ENCODE data around the gene ZNF316.
"Not testable (repeated sequence)": the region's sequence is repeated elsewhere in the genome, so short reads cannot be mapped to it uniquely, and the experiment has no call there.

The ZNF316 gene

DNA sequence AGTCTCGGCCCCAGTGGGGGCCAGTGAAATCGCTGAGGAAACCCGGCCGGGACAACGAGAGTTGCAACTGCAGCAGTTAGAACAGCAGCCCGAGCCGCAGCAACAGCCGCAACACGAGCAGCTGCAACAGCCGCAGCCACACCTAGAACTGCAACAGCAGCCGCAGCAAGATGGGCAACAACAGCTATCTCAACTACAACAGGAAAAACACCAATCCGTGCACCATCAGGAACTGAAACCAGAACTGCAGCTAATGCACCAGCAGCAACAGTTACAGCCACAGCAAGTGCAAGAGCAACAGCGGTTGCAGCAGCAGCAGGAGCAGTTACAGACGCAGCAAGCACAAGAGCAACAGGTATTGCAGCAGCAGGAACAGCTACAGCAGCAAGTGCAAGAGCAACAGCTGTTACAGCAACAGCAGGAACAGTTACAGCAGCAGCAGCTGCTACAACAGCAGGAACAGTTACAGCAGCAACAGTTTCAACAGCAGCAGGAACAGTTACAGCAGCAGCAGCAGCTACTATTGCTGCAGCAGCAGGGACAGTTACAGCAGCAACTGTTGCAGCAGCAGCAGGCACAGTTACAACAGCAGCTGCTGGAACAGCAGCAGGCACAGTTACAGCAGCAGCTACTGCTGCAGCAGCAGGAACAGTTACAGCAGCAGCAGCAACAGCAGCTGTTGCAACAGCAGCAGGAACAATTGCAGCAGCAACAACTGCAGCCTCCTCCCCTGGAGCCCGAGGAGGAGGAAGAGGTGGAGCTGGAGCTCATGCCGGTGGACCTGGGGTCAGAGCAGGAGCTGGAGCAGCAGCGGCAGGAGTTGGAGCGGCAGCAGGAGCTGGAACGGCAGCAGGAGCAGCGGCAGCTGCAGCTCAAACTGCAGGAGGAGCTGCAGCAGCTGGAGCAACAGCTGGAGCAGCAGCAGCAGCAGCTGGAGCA is 15.7 kb upstream of the ZNF316 start:
- no peak for DNase-seq (ENCODE audit: low read depth in 2 of 2)

DNA sequence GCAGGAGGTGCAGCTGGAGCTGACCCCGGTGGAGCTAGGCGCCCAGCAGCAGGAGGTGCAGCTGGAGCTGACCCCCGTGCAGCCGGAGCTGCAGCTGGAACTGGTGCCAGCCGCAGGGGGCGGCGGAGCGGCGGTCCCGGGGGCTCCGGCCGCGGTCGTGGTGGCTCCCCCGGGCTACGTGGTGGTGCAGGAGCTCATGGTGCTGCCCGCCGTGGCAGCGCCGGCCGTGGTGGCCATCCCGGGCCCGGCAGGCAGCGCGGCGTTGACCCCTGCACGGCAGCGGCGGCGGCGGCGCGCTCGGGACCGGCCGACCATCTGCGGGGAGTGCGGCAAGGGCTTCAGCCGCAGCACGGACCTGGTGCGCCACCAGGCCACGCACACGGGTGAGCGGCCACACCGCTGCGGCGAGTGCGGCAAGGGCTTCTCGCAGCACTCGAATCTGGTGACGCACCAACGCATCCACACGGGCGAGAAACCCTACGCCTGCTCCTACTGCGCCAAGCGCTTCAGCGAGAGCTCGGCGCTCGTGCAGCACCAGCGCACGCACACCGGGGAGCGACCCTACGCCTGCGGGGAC is 14.9 kb upstream of the ZNF316 start:
- no peak for DNase-seq (ENCODE audit: low read depth in 2 of 2)

DNA sequence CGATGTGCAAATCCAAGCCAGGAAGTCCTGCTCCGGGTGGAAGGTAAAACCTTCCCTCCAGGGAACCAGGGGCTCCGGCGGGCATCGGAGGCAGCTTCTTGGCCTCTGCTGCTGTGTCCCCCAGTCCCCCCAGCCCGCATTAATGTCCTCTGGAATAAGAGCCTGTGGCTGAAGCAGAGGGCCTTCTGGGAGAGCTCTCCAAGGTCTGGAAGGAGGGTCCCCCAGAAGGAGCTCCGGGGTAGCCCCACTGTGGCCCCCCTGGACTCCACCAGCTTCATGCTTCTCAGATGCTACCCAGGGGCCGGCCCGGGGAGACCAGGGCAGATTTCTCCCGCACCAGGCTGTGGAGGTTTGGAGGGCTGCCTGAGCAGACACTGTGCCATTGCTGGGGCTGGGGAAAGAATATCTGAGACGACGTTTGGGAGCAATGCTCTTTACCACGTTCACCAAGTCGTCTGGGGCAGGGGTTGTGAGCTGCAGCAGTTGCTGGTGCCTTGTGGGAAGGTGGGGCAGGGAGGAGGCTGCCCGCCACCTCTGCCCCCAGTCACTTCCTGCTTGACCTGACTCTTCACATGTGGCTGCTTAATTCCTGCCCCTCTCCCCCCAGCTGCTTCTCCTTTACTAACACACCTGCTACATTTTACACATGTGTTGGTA is 13.4 kb upstream of the ZNF316 start:
- DNase-seq (ENCODE audit: low read depth in 2 of 2): no peak

DNA sequence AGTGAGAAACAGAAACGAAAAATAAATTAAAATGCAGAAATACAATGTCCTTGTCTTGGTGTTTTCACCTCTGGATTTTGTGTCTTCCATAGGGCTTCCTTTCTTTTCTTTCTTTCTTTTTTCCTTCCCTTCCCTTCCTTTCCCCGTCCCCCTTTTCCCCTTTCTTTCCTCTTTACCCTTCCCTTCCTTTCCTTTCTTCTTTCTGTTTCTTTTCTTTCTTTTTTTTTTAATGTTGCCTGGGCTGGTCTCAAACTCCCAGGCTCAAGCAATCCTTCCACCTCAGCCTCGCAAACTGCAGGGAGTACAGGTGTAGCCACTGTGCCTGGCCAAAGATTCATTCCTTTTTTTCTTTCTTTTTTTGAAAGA is 12.9 kb upstream of the ZNF316 start:
- DNase-seq (ENCODE audit: low read depth in 2 of 2): no peak

DNA sequence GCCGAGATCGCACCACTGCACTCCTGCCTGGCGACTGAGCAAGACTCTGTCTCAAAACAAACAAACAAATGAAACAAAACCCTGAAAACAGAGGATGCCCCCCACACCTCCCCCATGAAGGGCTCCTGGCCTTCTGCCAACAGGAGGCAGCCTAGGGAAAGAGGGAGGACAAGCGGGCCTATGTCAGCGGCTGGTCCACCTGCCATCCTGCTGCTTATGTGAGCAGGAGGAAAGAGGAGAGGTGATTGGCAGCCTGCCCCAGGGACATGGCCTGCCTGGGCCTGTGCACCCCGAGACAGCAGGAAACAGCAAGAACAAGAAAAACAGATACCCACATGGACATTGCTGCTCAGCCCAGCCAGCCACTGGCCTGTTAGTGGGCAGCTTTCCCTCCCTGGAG is 9.1 kb upstream of the ZNF316 start:
- no peak for DNase-seq (ENCODE audit: low read depth in 2 of 2)

DNA sequence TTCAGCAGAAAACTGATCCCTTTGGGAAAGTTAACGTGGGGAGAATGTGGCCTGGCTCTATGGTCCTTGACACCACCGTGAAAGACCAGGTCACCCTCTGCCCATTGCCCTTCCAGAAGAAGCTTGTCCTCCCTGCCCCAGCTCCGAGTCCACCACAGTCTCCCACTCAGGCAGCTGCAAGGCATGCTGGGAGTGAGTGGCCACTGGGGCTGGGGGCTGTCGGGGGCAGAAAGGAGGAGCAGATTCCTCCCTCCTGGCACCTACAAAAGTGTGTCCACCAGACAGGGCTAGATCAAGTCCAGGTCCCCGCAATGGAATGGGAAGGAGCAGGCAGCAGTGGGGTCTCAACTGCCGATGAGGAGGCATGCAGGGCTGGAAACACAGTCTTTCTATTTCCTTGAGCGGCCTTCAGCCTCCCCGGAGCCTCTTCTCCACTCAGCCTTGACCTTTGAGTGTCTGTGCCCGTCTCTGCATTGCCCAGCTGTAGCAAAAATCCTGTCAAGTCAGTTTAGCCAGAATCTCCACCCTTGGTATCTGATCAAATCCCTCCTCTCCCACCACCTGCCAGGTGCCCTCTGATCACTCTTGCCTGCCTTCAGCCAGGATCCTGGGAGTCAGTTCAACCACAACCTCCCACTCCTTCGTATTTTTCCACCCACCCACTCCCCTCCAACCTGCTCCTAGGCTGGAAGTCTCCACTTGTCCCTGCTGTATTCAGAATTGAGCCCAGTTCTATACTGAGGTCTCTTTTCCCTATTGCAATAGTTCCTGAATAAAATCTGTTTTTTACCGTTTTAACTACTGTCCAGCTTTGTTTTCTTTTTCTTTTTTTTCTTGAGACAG is 6.9 kb upstream of the ZNF316 start:
- no peak for DNase-seq (ENCODE audit: low read depth in 2 of 2)

DNA sequence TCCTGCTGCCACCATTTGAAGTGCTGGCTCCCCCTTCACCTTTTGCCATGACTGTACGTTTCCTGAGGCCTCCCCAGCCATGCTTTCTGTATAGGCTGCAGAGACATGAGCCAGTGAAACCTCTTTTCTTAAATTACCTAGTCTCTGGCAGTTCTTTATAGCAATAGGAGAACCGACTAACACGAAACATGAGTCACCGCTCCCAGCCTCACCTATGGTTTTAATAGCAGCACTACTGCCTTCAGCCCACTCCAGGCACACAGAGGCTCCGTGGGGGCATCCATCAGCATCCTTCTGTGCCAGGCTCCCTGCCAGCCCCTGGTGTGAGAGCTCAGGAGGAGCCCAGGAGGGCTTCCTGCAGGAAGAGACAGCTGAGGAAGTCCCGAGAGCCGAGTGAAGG is 5.5 kb upstream of the ZNF316 start:
- no peak for DNase-seq (ENCODE audit: low read depth in 2 of 2)

DNA sequence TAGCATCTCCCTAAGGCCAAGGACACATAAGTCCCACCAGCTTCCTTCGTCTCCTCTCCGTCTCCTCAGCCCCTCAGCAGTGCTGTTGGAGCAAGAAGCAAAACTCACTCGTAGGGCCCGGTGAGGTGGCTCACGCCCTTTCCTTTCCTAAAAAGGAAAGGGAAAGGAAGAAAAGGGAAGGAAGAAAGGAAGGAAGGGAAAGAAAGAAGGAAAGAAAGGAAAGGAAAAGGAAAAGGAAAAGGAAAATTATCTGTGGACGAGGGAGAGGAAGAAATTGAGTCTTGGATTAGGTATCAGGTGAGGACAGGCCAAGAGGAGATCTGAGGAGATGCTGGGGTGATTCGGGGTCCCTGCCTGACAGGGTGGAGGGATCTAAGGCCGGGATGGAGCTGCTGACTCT is 3.1 kb upstream of the ZNF316 start:
- no peak for DNase-seq (ENCODE audit: low read depth in 2 of 2)

DNA sequence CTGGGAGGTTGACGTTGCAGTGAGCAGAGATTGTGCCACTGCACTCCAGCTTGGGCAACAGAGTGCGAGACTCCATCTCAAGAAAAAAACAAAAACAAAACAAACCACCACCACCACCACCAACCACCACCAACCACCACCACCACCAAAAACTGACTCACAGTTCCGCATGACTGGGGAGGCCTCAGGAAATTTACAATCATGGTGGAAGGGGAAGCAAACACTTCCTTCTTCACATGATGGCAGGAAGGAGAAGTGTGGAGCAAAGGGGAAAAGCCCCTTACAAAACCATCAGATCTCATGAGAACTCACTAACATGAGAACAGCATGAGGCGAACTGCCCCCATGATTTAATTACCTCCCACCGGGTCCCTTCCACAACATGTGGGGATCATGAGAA is 2.1 kb upstream of the ZNF316 start:
- not testable (repeated sequence) for DNase-seq (ENCODE audit: low read depth in 2 of 2)

DNA sequence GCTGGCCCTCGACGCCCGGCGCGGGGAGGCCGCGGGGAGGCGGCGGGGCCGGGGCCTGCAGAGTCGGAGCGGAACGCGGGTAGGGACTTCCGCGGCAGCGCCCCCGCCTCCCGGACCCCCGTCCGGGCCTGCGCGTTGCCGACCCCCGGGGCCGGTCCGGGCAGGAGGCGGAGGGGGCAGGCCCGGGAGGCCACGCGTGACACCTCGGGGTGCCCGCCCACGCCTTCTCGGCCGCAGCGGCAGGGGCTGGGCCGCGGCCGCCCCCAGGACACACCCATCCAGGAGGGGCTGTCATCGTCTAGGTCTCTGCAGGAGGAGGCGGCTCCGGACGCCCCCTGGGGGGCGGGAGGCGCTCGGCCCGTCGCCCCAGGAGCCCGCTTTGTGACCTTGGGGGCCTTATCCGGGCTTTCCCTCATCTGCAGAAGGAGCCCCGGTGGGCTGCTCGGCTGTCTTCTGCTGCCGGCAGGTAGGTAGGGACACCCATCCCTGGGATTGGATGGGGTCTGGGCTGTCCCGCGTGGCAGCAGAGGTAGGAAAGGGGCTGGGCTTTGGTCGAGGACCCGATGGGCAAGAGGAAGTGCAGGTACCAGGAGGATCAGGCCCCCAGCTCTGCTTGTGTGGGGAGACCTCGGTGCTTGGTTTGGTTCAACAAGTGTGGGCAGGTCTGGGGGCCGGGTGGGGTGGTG is 569 bp downstream of the ZNF316 start:
- DNase-seq (ENCODE audit: low read depth in 2 of 2): peak; percentile 50 to 51

DNA sequence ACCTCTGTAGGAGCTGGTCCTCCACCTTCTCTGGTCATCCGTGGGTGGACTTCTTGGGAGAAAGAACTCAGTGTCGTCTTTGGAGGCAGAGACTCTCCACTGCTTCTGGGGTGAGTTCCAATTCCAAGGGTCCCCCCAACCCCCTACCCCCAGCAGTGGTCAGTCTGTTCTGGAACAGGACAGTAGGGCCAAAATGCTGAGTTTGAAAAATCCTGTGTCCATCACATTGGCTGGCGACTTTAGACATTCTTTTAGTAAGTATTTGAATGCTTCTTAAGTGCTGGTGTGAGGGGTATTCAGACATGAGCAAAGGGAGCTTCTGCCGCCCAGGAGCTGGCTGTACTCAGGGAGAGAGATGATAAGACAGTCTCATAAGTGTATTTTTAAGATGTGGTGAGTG is 1.9 kb downstream of the ZNF316 start:
- no peak for DNase-seq (ENCODE audit: low read depth in 2 of 2)

DNA sequence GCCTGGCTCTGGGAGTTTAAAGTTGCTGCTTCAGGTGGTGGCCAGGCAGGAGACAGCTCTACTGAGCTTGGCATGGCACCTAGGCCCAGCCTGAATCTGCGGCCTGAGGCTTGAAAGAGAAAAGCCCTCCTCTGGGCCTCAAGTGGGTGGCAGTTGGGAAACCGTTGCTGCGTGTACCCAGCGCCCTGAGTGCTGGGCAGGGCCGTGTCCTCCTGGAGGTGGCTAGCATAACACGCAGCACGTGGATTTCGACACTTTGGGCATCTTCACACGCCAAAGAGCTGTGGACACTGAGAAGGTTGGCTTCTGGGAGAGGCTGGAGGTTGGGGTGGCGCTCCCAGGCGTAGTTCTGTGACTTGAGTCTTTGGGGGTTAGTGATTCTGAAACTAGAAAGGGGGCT is 2.5 kb downstream of the ZNF316 start:
- no peak for DNase-seq (ENCODE audit: low read depth in 2 of 2)

DNA sequence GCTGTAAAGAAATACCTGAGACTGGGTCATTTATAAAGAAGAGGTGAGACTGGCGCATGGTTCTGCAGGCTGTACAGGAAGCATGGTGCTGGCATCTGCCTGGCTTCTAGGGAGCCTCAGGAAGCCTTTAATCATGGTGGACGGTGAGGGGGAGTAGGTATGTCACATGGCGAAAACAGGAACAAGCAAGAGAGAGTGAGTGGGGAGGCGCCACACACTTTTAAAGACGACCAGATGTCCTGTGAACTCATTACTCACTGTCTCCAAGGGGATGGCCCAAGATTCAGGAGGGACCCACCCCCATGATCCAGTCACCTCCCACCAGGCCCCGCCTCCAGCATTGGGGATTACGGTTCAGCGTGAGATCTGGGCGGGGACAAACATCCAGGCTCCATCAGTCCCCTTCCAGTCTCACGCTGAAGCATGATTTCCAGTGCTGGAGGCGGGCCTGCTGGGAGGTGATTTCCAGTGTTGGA is 3.2 kb downstream of the ZNF316 start:
- no peak for DNase-seq (ENCODE audit: low read depth in 2 of 2)

DNA sequence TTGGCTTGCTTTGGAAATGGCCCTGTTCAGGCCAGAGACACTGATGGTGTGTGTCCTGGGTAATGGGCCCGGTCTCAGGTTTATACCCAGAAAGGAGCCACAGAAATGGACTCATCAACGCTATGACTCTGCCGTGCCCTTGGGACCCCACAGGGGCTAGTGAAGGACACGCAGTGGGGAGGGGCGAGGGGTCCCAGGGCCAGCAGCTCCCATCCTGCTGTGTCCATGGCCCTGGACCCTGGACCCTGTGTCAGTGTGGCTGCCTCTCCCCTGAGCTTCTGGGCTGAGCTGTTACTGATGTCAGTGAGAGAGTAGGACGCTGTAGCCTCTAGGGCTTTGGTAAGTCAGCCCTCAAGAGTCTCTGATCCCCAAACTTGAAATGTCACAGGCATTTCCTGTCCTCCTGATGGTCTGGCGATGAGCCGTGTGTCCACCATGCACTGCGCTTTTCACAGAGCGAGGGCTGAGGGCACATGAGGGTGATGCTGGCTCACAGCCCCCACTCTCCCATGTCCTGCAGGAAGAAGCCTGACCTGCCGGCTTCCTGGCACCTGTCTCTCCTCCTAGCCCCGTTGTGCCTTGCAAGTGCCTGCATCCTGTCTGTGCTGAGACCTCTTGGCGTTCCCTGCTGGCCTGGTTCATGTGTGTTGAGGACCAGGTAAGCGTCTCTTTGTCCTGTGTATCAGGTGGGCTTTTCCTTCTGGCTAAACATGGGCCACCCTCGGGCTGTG is 4.4 kb downstream of the ZNF316 start:
- DNase-seq (ENCODE audit: low read depth in 2 of 2): no peak

DNA sequence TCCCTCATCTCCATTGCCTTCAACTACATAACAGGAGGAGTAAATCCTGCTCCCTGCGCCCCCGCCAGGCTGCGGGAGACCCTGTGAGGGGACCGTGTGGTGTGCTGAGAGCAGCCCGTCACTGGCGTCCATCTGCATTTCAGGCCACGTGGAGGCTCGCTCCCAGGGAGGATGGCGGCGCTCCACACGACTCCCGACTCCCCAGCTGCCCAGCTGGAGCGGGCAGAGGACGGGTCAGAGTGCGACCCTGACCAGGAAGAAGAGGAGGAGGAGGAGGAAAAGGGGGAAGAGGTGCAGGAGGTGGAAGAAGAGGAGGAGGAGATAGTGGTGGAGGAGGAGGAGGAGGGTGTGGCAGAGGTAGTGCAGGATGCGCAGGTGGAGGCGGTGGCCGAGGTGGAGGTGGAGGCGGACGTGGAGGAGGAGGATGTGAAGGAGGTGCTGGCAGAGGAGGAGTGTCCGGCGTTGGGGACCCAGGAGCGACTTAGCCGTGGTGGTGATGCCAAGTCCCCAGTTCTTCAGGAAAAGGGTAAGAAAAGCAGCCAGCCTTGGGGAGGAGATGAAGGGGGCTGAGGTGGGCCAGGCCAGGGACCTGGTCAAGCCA is 5.2 kb downstream of the ZNF316 start:
- DNase-seq (ENCODE audit: low read depth in 2 of 2): no peak

DNA sequence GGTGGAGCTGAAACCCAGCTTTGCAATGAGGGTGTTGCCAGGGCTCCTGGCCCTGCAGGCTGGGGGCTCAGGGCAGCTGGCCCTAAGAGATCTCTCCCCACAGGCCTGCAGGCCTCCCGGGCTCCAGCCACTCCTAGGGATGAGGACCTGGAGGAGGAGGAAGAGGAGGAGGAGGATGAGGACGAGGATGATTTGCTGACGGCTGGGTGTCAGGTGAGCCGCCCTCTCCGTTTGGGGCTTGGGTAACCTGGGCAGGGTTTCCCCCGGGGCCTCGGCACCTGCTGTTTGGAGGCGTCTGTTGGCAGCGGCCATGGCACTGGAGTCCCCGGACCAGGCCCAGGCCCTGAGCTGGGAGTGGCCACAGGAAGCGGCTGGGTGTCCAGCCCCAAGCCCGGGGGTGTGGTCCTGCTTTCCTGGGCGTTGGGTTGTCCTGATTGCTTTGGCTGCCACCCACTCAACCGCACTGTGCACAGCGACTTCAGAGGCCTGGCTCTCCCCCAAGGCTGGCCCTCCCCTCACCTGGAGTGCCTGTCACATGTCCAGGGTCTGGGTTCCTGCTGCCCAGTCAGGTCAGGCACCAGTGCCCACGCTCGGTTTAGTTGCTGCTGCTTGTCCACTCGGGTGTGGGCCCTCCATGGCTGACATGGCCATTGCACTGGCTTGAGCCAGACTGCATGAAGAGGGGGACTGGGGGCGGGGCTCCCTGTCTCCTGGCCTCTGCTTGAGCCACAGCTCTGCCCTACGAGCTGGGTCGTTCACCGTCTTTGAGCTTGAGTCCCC is 5.9 kb downstream of the ZNF316 start:
- no peak for DNase-seq (ENCODE audit: low read depth in 2 of 2)

DNA sequence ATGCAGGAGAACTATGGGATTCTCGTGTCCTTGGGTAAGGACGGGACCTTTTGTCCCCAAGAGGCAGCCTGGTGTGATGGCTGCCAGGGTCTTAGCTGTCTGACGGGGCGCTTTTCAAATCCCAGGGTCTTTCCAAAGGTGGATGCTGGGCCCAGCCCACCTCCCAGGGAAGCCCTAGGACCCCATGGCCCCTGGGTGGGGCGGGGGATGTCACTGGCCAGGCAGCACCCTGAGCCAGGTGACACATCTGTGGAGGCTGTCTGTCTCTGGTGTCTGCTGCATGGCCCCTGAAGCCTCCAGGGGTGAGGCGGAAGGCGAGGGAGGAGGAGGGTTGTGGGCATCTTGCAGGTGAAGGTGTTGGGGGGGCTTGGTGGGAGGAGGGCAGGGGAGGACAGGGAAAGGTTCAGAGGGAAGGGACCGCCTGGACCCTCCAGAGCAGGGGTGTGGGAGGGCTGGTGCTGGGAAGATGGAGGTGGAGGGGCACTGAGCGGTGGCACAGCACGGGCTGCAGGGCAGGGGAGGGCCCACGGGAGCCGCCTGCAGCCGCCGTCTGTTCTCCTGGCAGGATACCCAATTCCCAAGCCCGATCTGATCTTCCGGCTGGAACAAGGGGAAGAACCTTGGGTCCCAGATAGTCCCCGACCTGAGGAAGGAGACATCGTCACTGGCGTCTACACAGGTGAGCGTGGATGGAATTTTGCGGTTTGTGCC is 7.0 kb downstream of the ZNF316 start:
- no peak for DNase-seq (ENCODE audit: low read depth in 2 of 2)

DNA sequence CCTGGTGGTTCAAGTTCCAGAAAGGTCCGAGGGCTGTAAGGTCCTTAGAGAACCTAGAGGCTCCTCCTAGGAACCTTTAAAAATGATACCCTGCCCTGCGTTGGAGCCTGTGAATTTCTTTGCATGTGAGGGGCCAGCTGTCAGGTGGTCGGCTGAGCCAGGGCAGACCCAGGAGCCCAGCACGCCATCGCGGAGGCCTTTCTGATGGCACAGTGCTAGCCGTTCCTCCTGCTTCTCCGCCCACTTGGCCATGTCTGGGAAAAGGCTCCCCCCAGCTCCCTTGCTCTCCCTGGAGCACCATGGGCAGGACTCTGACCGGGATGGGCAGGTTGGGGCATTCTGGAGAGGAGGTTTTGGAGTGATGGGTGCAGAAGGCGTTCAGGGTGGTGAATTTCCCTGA is 7.6 kb downstream of the ZNF316 start:
- no peak for DNase-seq (ENCODE audit: low read depth in 2 of 2)

DNA sequence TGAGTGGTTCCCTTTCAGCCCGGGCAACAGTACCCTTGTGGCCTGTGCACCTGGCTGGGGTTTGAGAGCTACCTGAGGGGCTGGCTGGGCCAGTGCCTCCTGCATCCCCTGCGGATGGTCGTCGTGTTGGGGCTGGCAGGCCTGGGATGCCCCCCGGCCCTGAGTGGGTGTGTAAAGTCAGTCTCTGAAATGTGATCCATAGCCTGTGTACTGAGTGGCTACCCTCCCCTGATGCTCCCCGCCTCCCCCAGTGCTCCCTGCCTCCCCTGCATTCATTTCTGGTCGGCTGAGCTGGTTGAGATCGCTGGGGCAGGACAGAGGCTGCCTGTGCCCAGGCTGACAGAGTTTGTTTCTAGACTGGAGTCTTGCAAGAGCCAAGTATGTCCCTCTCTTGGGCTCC is 9.3 kb downstream of the ZNF316 start:
- no peak for DNase-seq (ENCODE audit: low read depth in 2 of 2)
